ENCODE results near the gene CDH13. TPM values are rescaled to one million over a fixed set of nuclear protein-coding genes. Genes with fewer than 3 reads are reported as not detected.

The CDH13 gene
- total and polyA plus RNA-seq, 10 of the 15 experiments (the other 5 are each of a cell fraction or from before 2014, with no cell fraction given): under 0.01 to 0.05 TPM; not detected in 8

- no peak for TF ChIP-seq KDM1A (IDR thresholded peaks at IDR 0.05; ENCODE audit: borderline replicate concordance)
These were observed 410.3 kb downstream of the CDH13 start (continued) for GRCh38 chr16:83037102-83037501.

- no TSS peak for BruUV-seq (replicated peaks)
These were observed 411.1 kb downstream of the CDH13 start for GRCh38 chr16:83037884-83038283.

More at GRCh38 chr16:83037884-83038283, 411.1 kb downstream of the CDH13 start:
- no peak overlapping the region for H3K4me3 ChIP-seq
- ChIA-PET CTCF (no interaction called here), RAD21 (ENCODE audit: unreplicated experiment) (no interaction called here), POLR2A (no interaction called here), SMC1A (ENCODE audit: uncharacterized antibody, unreplicated experiment) (no interaction called here)
- FAIRE-seq (no peak), DNase-seq (ENCODE audit: low read depth, low spot score) (no peak), ATAC-seq (no peak)
- no peaks in the 10 kb centered on the region for H4K20me1 ChIP-seq (ENCODE audit: control insufficient read depth, insufficient read depth)
- no peaks in the 10 kb centered on the region for H3K4me1 ChIP-seq (ENCODE audit: control insufficient read depth, insufficient read depth, low read length)
- H3K9me3 ChIP-seq (replicated peaks; ENCODE audit: control insufficient read depth, insufficient read depth, low read length): no peaks in the 10 kb centered on the region
- intact Hi-C loops (cut with micrococcal nuclease; ENCODE audit: unreplicated experiment): no loop called here
- no peak overlapping the region for H3K4me2 ChIP-seq (ENCODE audit: control insufficient read depth, insufficient read depth)
- WGBS (ENCODE audit: insufficient coverage, insufficient replicate concordance, low lambda C conversion rate, missing lambda C conversion rate): 9% methylated on average over 2 of the region's 2 CpGs
- no peaks in the 10 kb centered on the region for H3K27me3 ChIP-seq (replicated peaks in 1 of 2; ENCODE audit: control insufficient read depth in 2 of 2, insufficient read depth in 2 of 2, low read length in 1 of 2)
- H3K9ac ChIP-seq (ENCODE audit: control insufficient read depth, insufficient read depth, low read length): no peak overlapping the region
- in situ Hi-C loops (cut with MboI): no loop called here
- no peaks in the 10 kb centered on the region for H3K79me2 ChIP-seq (ENCODE audit: control insufficient read depth, insufficient read depth, low read length)
- TF ChIP-seq JUNB (IDR thresholded peaks at IDR 0.05): no peak
- TF ChIP-seq POLR2AphosphoS2 (IDR thresholded peaks at IDR 0.05; ENCODE audit: low read depth, low read length): no peak
- no peak for TF ChIP-seq BCLAF1 (IDR thresholded peaks at IDR 0.05)
- no peak for TF ChIP-seq ASH2L (IDR thresholded peaks at IDR 0.05; ENCODE audit: borderline replicate concordance, low read depth)
- TF ChIP-seq CBX5 (IDR thresholded peaks at IDR 0.05; ENCODE audit: low read depth): no peak
- TF ChIP-seq SREBF2 (IDR thresholded peaks at IDR 0.05; ENCODE audit: low read length): no peak
- TF ChIP-seq TCF12 (IDR thresholded peaks at IDR 0.05; ENCODE audit: low read depth, low read length): no peak
- no peak for TF ChIP-seq STAT1 (conservative IDR thresholded peaks at IDR 0.05)
- TF ChIP-seq ZNF687 (IDR thresholded peaks at IDR 0.05): no peak
- no peak overlapping the region for H2AFZ ChIP-seq (ENCODE audit: control insufficient read depth, low read depth, low read length)
- no peaks in the 10 kb centered on the region for H3K36me3 ChIP-seq (ENCODE audit: control insufficient read depth in 2 of 2, insufficient read depth in 2 of 2, low read length in 1 of 2)
- H3K27ac ChIP-seq (ENCODE audit: control insufficient read depth, insufficient read depth): no peak overlapping the region
